Esophagus squamous epithelium (tissue), 5 donors: ENCODE measurements around the gene SNRPA. TPM values are rescaled to one million over a fixed set of nuclear protein-coding genes. Genes with fewer than 3 reads are reported as not detected.

ENCODE experiments used
- DNase-seq: peaks from one replicate; lab custom pipeline; 2025; lab: John Stamatoyannopoulos, UW
- H3K27ac ChIP-seq, 4 donors: fragments of 200-600 bp; sonication (generic); one replicate each; pipeline ENCODE4 v1.5.1; 2016 to 2019; ENCODE audit warnings: mild to moderate bottlenecking in 1 of 4
- H3K27me3 ChIP-seq, 4 donors: fragments of 200-600 bp; sonication (generic); 1 replicate in 3 of 4; 2 replicates in 1 of 4; pipeline versions ENCODE4 v1.5.1 to v1.6.0; 2017 to 2021; ENCODE audit warnings: antibody characterized with exemption in 1 of 4
- H3K36me3 ChIP-seq, 3 donors: fragments of 200-600 bp; sonication (generic); one replicate each; pipeline ENCODE4 v1.5.1; 2016 to 2019
- H3K4me1 ChIP-seq, 3 donors: fragments of 200-600 bp; sonication (generic); one replicate each; pipeline ENCODE4 v1.5.1; 2017 to 2019
- H3K4me3 ChIP-seq, 4 donors: fragments of 200-600 bp; sonication (generic); 1 replicate in 3 of 4; 2 replicates in 1 of 4; pipeline ENCODE4 v1.5.1; 2016 to 2019; ENCODE audit warnings: mild to moderate bottlenecking in 2 of 4, moderate library complexity in 1 of 4
- H3K9me3 ChIP-seq, 3 donors: fragments of 200-600 bp; sonication (generic); one replicate each; pipeline ENCODE4 v1.5.1; 2016 to 2019
- CTCF ChIP-seq, 6 experiments: fragments of 450-650 bp in 4 of 6; fragments of 200-600 bp in 2 of 6; sonication (generic) in 2 of 6; IDR thresholded peaks; one replicate each; pipeline ENCODE4 v1.5.1; 2016 to 2019; ENCODE audit warnings: antibody characterized with exemption in 6 of 6, mild to moderate bottlenecking in 4 of 6, moderate library complexity in 4 of 6
- POLR2A ChIP-seq, 4 donors: fragments of 450-650 bp; IDR thresholded peaks; one replicate each; pipeline ENCODE4 v1.6.1; 2017; ENCODE audit warnings: antibody characterized with exemption in 4 of 4, mild to moderate bottlenecking in 4 of 4, moderate library complexity in 3 of 4
- WGBS, 2 donors: methylation state at CpG; one replicate each; pipeline ENCODE4 v1.1.5; 2018; 5-methylcytosine and 5-hydroxymethylcytosine counted together
- intact Hi-C: fragments of 100-400 bp; cut with DNase I; formaldehyde crosslinking; loops from one replicate; pipeline ENCODE4 v1.15.0; 2022
- total RNA-seq, 4 donors: library from RNA; depleted of rRNA; stranded (reverse); fragments of >200 nt; gene quantifications; one replicate each; pipeline ENCODE4 v1.1.0, GENCODE V29; 2016
- donor health status: DM: yes; HTN: yes; CAD: no.

The SNRPA gene
- total RNA-seq, 4 donors from 2014 or later: 45.0 to 79.5 (median 51.0) TPM

- peak; percentile 38 for DNase-seq
- Histone ChIP-seq H3K27me3 (no peaks in the 10 kb centered on the region), H3K9me3 (no peaks in the 10 kb centered on the region), H3K4me3 (peak overlapping the region in 2 of 4 donors; percentile 14 to 42), H3K4me1 (peaks cover 69 to 97% (median 85%) of the 10 kb centered on the region in 3 donors), H3K36me3 (peaks cover 0 to 48% (median 6%) of the 10 kb centered on the region in 3 donors), H3K27ac (peak overlapping the region; percentile 55 to 98 (median 86))
- intact Hi-C loops: no loop called here
- TF ChIP-seq POLR2A (IDR thresholded peaks at IDR 0.05) (no peak), CTCF (IDR thresholded peaks at IDR 0.05) (peak; percentile 78 to 90 (median 82))
- 32% methylated on average over 19 to 25 of the region's 26 CpGs for WGBS, 2 donors
Measured at GRCh38 chr19:40806423-40807146, 55.6 kb downstream of the SNRPA start.

- WGBS, 2 donors: 68 to 83% methylated on average over 6 to 16 of the region's 18 CpGs
- Histone ChIP-seq H3K27me3 (no peaks in the 10 kb centered on the region), H3K36me3 (peaks cover 0 to 42% (median 6%) of the 10 kb centered on the region in 3 donors), H3K27ac (peak overlapping the region; percentile 31 to 98 (median 86)), H3K4me3 (peak overlapping the region in 2 of 4 donors; percentile 14 to 42), H3K9me3 (no peaks in the 10 kb centered on the region), H3K4me1 (peaks cover 68 to 97% (median 84%) of the 10 kb centered on the region in 3 donors)
- intact Hi-C loops: no loop called here
- no peak for TF ChIP-seq POLR2A (IDR thresholded peaks at IDR 0.05)
- TF ChIP-seq CTCF (IDR thresholded peaks at IDR 0.05): peak in 3 of 6 experiments; percentile 8 to 44 (median 25)
- no peak for DNase-seq
Measured at GRCh38 chr19:40807147-40808020, 56.4 kb downstream of the SNRPA start.

- Histone ChIP-seq H3K9me3 (no peaks in the 10 kb centered on the region), H3K27ac (peak overlapping the region in 3 of 4 donors; percentile 84 to 98 (median 88)), H3K36me3 (peaks cover 0 to 42% (median 6%) of the 10 kb centered on the region in 3 donors), H3K4me3 (no peak overlapping the region), H3K4me1 (peaks cover 62 to 97% (median 78%) of the 10 kb centered on the region in 3 donors), H3K27me3 (no peaks in the 10 kb centered on the region)
- intact Hi-C loops: no loop called here
- no CpG with 5 or more reads among the region's 2 CpGs for WGBS, 2 donors
- TF ChIP-seq POLR2A (IDR thresholded peaks at IDR 0.05) (no peak), CTCF (IDR thresholded peaks at IDR 0.05) (no peak)
- no peak for DNase-seq
Measured at GRCh38 chr19:40808021-40808325, 57.0 kb downstream of the SNRPA start.

- no peak overlapping the region for H3K4me3 ChIP-seq
- intact Hi-C loops: no loop called here
- H3K9me3 ChIP-seq: no peaks in the 10 kb centered on the region
- TF ChIP-seq POLR2A (IDR thresholded peaks at IDR 0.05) (no peak), CTCF (IDR thresholded peaks at IDR 0.05) (no peak)
- H3K36me3 ChIP-seq: peaks cover 0 to 39% (median 6%) of the 10 kb centered on the region in 3 donors
- peak overlapping the region in 1 of 4 donors; percentile 88 for H3K27ac ChIP-seq
- DNase-seq: no peak
- no peaks in the 10 kb centered on the region for H3K27me3 ChIP-seq
- 60% methylated on average over 1 of the region's 5 CpGs; no CpG with 5 or more reads in 1 of the 2 donors for WGBS, 2 donors
- H3K4me1 ChIP-seq: peaks cover 57 to 95% (median 76%) of the 10 kb centered on the region in 3 donors
Measured at GRCh38 chr19:40808497-40808896, 57.5 kb downstream of the SNRPA start.
